Mesenteric fat pad (tissue), 1 donor: ENCODE data around the gene SPOCK2. TPM values are rescaled to one million over a fixed set of nuclear protein-coding genes. Genes with fewer than 3 reads are reported as not detected.

ENCODE experiments used
- DNase-seq: peaks from one replicate; pipeline ENCODE4 v3.0.0-alpha.2; 2020; ENCODE audit warnings: low spot score
- total RNA-seq: library from RNA; stranded (reverse); fragmentation: NEBNext Ultra II Directional; extraction: Animal tissue kit (Norgen Biotek cat#: 25700); gene quantifications from one replicate; pipeline ENCODE4 v1.2.1, GENCODE V29; 2021
- donor health status: DM: yes; HTN: yes; CAD: no.

SPOCK2 gene
- total RNA-seq, 1 donor from 2014 or later = 5.8 TPM

- no peak for DNase-seq
These were observed 75.6 kb downstream of the SPOCK2 start for GRCh38 chr10:72012796-72013195.

GRCh38 chr10:72011976-72012512 lies 76.3 kb downstream of the SPOCK2 start:
- no peak for DNase-seq

- DNase-seq = no peak
These were observed 76.9 kb downstream of the SPOCK2 start for GRCh38 chr10:72011468-72011867.

- no peak for DNase-seq
These were observed 77.3 kb downstream of the SPOCK2 start for GRCh38 chr10:72011016-72011415.

GRCh38 chr10:72010234-72010973 lies 77.9 kb downstream of the SPOCK2 start:
- DNase-seq = no peak

GRCh38 chr10:72009425-72010081 lies 78.8 kb downstream of the SPOCK2 start:
- DNase-seq = peak; percentile 94

- DNase-seq = no peak
These were observed 79.3 kb downstream of the SPOCK2 start for GRCh38 chr10:72009051-72009424.

Other genes with a start within 250 kb of the SPOCK2 start
- gene PSAP, start 237.3 kb downstream of the SPOCK2 start, total RNA-seq = 1,414 TPM
- 80.3 TPM for gene CHST3, start 124.2 kb downstream of the SPOCK2 start, total RNA-seq
- gene ANAPC16, start 127.5 kb upstream of the SPOCK2 start, total RNA-seq = 80.9 TPM
- gene ASCC1, start 127.7 kb upstream of the SPOCK2 start, total RNA-seq = 29.2 TPM
- 236 TPM for gene DDIT4, start 185.4 kb upstream of the SPOCK2 start, total RNA-seq